Endodermal cell (in vitro differentiated cells): ENCODE measurements around the gene MMP12. TPM values are rescaled to one million over a fixed set of nuclear protein-coding genes. Genes with fewer than 3 reads are reported as not detected.

ENCODE experiments used
- DNase-seq: peaks from one replicate; pipeline ENCODE4 v3.0.0-alpha.2; 2017
- H3K27ac ChIP-seq: 2 replicates; pipeline ENCODE4 v1.5.1; 2013; ENCODE audit warnings: mild to moderate bottlenecking, low read depth, low read length, moderate library complexity
- H3K27me3 ChIP-seq: 2 replicates; pipeline ENCODE4 v1.6.1; 2013; ENCODE audit warnings: mild to moderate bottlenecking, low read length, moderate library complexity; ENCODE audit not compliant: insufficient read depth, control insufficient read depth, poor library complexity, severe bottlenecking
- H3K36me3 ChIP-seq: 2 replicates; pipeline ENCODE4 v1.7.0; 2013; ENCODE audit warnings: mild to moderate bottlenecking, low read length, moderate library complexity; ENCODE audit not compliant: control insufficient read depth, insufficient read depth
- H3K4me1 ChIP-seq: one replicate; pipeline ENCODE4 v1.7.0; 2013; ENCODE audit warnings: low read length; ENCODE audit not compliant: control insufficient read depth, insufficient read depth
- H3K4me3 ChIP-seq: 2 replicates; pipeline ENCODE4 v1.5.1; 2013; ENCODE audit warnings: mild to moderate bottlenecking, low read length, moderate library complexity
- H3K9ac ChIP-seq: 2 replicates; pipeline ENCODE4 v1.6.1; 2013; ENCODE audit warnings: mild to moderate bottlenecking, low read length, moderate library complexity; ENCODE audit not compliant: poor library complexity, severe bottlenecking; ENCODE audit errors: extremely low read depth
- H3K9me3 ChIP-seq: 2 replicates; pipeline ENCODE4 v1.6.1; 2013; ENCODE audit warnings: mild to moderate bottlenecking, low read length, moderate library complexity; ENCODE audit not compliant: control insufficient read depth
- H3K27ac Mint-ChIP-seq: 2 replicates; pipeline ENCODE4 v1.8.0; 2020; ENCODE audit warnings: mixed read lengths
- H3K27me3 Mint-ChIP-seq: 2 replicates; pipeline ENCODE4 v1.8.0; 2021; ENCODE audit warnings: mild to moderate bottlenecking, mixed read lengths; ENCODE audit not compliant: insufficient read depth
- H3K36me3 Mint-ChIP-seq: 2 replicates; pipeline ENCODE4 v1.8.0; 2020; ENCODE audit warnings: low read depth, mixed read lengths
- H3K4me1 Mint-ChIP-seq: 2 replicates; pipeline ENCODE4 v1.8.0; 2020; ENCODE audit warnings: mixed read lengths
- H3K4me3 Mint-ChIP-seq: 2 replicates; pipeline ENCODE4 v1.8.0; 2020; ENCODE audit warnings: mild to moderate bottlenecking, moderate library complexity, mixed read lengths
- H3K9me3 Mint-ChIP-seq: 2 replicates; pipeline ENCODE4 v1.8.0; 2020; ENCODE audit warnings: mild to moderate bottlenecking, mixed read lengths
- WGBS, 2 experiments: methylation state at CpG; one replicate each; pipeline versions ENCODE4 v1.1.5 to v1.1.7; 2013; ENCODE audit warnings: missing lambda C conversion rate in 2 of 2, mixed read lengths in 1 of 2; ENCODE audit not compliant: insufficient coverage in 1 of 2, insufficient read length in 1 of 2; 5-methylcytosine and 5-hydroxymethylcytosine counted together
- total RNA-seq, 2 donors: library from RNA; stranded (reverse); fragmentation: NEBNext Ultra II Directional in 1 of 2; extraction: Animal tissue kit (Norgen Biotek cat#: 25700) in 1 of 2; gene quantifications; 2 replicates in 1 of 2; 3 replicates in 1 of 2; pipeline ENCODE4 v1.2.1, GENCODE V29; 2021
- TF ChIP-seq, protein P1 (sequence below): fragments of 200-600 bp; sonication (generic); conservative IDR thresholded peaks from 2 replicates; pipeline ENCODE4 v1.5.0; 2021; ENCODE audit warnings: antibody characterized with exemption, mild to moderate bottlenecking

Gene MMP12
- total RNA-seq, 2 donors from 2014 or later, result not detected

- TF ChIP-seq, protein P1, sequence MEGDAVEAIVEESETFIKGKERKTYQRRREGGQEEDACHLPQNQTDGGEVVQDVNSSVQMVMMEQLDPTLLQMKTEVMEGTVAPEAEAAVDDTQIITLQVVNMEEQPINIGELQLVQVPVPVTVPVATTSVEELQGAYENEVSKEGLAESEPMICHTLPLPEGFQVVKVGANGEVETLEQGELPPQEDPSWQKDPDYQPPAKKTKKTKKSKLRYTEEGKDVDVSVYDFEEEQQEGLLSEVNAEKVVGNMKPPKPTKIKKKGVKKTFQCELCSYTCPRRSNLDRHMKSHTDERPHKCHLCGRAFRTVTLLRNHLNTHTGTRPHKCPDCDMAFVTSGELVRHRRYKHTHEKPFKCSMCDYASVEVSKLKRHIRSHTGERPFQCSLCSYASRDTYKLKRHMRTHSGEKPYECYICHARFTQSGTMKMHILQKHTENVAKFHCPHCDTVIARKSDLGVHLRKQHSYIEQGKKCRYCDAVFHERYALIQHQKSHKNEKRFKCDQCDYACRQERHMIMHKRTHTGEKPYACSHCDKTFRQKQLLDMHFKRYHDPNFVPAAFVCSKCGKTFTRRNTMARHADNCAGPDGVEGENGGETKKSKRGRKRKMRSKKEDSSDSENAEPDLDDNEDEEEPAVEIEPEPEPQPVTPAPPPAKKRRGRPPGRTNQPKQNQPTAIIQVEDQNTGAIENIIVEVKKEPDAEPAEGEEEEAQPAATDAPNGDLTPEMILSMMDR, result no peak
- H3K27ac ChIP-seq, result no peak overlapping the region
- Mint-ChIP-seq H3K9me3 (peaks cover 13% of the 10 kb centered on the region), H3K36me3 (no peaks in the 10 kb centered on the region), H3K4me3 (no peak overlapping the region), H3K27ac (no peak overlapping the region), H3K27me3 (no peaks in the 10 kb centered on the region), H3K4me1 (no peaks in the 10 kb centered on the region)
- no peaks in the 10 kb centered on the region for H3K4me1 ChIP-seq
- 90 to 91% methylated on average over 1 of the region's 1 CpG for WGBS, 2 experiments
- DNase-seq, result no peak
- H3K9me3 ChIP-seq, result no peaks in the 10 kb centered on the region
- H3K4me3 ChIP-seq, result no peak overlapping the region
- H3K9ac ChIP-seq, result no peak overlapping the region
- H3K36me3 ChIP-seq, result no peaks in the 10 kb centered on the region
- no peaks in the 10 kb centered on the region for H3K27me3 ChIP-seq
These were observed 61.3 kb downstream of the MMP12 start for GRCh38 chr11:102813484-102813883.

Other genes with a start within 250 kb of the MMP12 start
- gene MMP20, start 249.7 kb downstream of the MMP12 start, total RNA-seq, result not detected
- gene MMP27, start 169.2 kb downstream of the MMP12 start, total RNA-seq, result not detected
- gene MMP8, start 150.0 kb downstream of the MMP12 start, total RNA-seq, result not detected
- gene MMP10, start 94.4 kb downstream of the MMP12 start, total RNA-seq, result not detected
- gene MMP1, start 76.8 kb downstream of the MMP12 start, total RNA-seq, result not detected
- gene MMP3, start 31.4 kb downstream of the MMP12 start, total RNA-seq, result not detected
- not detected for gene MMP13, start 80.8 kb upstream of the MMP12 start, total RNA-seq
- 10 to 100 TPM; 47.0 to 51.5 TPM for gene DCUN1D5, start 217.2 kb upstream of the MMP12 start, total RNA-seq
- 10 to 100 TPM; 21.1 to 31.9 TPM for gene DYNC2H1, start 234.4 kb upstream of the MMP12 start, total RNA-seq